HL-60/S4 (cell line): ENCODE results near the gene TNKS1BP1.
"Not testable (repeated sequence)": the region's sequence is repeated elsewhere in the genome, so short reads cannot be mapped to it uniquely, and the experiment has no call there.

Experiments
- in situ Hi-C: fragments of 300-500 bp; cut with MboI; formaldehyde crosslinking; loops from 2 replicates; pipeline ENCODE4 v1.14.3; 2022; ENCODE audit warnings: low sequenced_read_pairs

Gene TNKS1BP1

GRCh38 chr11:57354699-57355098, 29.9 kb upstream of the TNKS1BP1 start:
- in situ Hi-C loops, result loop anchor here (10.0 kb wide), 1 partner anchor 440 kb away; no protein-coding TSS in a partner anchor

GRCh38 chr11:57353852-57354251, 29.1 kb upstream of the TNKS1BP1 start:
- in situ Hi-C loops, result loop anchor here (10.0 kb wide), 1 partner anchor 441 kb away; no protein-coding TSS in a partner anchor

DNA sequence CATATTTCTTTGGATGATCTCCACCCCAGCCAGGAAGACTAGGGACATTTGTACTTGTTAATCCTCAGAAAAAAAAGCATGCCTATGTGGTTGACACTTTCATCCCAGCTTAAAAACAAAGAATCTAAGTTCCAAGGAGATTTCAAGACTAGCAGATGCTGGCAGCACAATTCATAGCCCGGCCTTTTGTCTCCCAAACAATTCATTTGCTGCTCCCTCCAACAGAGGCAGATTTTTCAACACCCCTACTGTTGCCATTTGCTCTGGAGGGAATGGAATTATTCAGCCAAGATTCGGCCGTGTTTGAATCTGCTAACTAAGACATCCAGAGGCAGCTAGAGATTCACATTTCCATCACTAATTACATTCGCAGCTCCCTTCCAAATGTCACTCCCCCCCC, 28.7 kb upstream of the TNKS1BP1 start:
- in situ Hi-C loops, result loop anchor here (10.0 kb wide), 1 partner anchor 441 kb away; no protein-coding TSS in a partner anchor

GRCh38 chr11:57353036-57353435, 28.3 kb upstream of the TNKS1BP1 start:
- in situ Hi-C loops, result loop anchor here (10.0 kb wide), 1 partner anchor 442 kb away; no protein-coding TSS in a partner anchor

DNA sequence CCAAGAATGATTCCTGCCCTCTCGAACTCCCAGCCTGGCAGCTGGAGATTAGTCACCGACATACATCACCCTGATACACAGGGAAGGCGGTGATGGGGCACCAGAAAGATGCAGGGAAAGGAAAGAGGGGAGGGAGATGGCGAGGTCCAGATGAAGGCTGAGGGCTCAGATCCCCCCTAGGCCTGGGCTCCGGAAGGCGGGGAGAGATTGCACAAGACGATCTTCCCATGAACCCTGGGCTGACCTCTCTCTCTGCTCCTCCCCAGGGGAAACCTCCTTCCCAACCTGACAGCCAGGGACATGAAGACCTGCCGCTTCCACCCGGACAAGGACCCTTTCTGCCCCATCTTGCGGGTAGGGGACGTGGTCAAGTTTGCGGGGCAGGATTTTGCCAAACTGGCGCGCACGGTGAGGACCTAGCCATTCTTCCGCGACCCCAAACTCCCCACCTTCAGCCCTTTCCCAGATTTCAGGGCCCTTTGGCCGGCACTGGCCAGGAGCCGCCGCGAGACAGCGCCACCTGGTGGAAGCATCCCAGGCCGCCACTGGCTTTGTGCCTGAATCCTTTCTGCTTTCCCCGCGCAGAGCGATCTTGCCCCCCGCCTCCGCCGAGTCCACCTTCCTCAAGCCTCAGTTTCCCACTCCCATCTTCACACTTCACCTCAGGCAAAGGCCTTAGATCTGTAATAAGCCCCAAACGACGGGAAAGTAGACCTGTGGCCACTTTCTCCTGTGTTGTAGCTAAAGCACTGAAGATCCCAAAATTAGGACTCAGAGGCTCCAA, 24.9 kb upstream of the TNKS1BP1 start:
- in situ Hi-C loops, result loop anchor here (5.0 to 10.0 kb wide), 3 partner anchors 173 to 445 kb away; partner anchors contain the start of gene YPEL4

DNA sequence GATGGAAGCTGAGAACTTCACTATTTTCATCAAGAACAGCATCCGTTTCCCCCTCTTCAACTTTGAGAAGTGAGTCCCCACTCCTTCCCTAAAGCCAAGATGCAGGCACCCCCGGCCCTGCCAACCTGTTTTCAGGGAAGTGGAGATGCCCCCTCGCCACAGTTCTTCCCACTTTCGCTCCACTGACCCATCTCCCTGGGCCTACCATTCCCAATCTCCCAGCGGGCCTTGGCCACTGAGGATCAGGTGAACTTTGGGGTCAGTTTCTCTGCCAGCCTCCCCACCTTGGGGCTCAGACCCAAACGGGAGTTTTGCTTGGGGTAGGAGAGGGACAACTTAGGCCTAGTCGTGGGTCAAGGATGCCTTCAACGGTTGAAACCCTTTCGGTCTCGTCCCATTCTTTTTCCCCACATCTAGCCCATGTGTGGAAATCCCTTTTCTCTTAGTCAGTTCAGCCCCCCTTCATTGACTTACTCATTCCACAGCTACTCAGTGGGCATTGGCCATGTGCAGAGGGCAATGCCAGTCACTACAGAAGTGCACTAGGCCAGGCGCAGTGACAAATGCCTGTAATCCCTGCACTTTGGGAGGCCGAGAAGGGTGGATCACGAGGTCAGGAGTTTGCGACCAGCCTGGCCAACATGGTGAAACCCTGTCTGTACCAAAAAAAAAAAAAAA, 24.0 kb upstream of the TNKS1BP1 start:
- in situ Hi-C loops, result loop anchor here (5.0 to 10.0 kb wide), 2 partner anchors 174 to 296 kb away; partner anchors contain the start of gene YPEL4

- in situ Hi-C loops, result loop anchor here (5.0 to 10.0 kb wide), 2 partner anchors 174 to 297 kb away; partner anchors contain the start of gene YPEL4
Observed at GRCh38 chr11:57348052-57348451, 23.3 kb upstream of the TNKS1BP1 start.

GRCh38 chr11:57347336-57347735, 22.6 kb upstream of the TNKS1BP1 start:
- in situ Hi-C loops, result loop anchor here (5.0 to 10.0 kb wide), 2 partner anchors 175 to 297 kb away; partner anchors contain the start of gene YPEL4

GRCh38 chr11:57345555-57346211, 20.9 kb upstream of the TNKS1BP1 start:
- in situ Hi-C loops, result loop anchor here (5.0 to 10.0 kb wide), 2 partner anchors 177 to 299 kb away; partner anchors contain the start of gene YPEL4

GRCh38 chr11:57344826-57345225, 20.1 kb upstream of the TNKS1BP1 start:
- in situ Hi-C loops, result loop anchor here (5.0 to 10.0 kb wide), 2 partner anchors 177 to 300 kb away; partner anchors contain the start of gene YPEL4

- in situ Hi-C loops, result loop anchor here (10.0 kb wide), 1 partner anchor 301 kb away; the partner anchor contains the start of gene YPEL4
Observed at GRCh38 chr11:57343825-57344224, 19.1 kb upstream of the TNKS1BP1 start.

DNA sequence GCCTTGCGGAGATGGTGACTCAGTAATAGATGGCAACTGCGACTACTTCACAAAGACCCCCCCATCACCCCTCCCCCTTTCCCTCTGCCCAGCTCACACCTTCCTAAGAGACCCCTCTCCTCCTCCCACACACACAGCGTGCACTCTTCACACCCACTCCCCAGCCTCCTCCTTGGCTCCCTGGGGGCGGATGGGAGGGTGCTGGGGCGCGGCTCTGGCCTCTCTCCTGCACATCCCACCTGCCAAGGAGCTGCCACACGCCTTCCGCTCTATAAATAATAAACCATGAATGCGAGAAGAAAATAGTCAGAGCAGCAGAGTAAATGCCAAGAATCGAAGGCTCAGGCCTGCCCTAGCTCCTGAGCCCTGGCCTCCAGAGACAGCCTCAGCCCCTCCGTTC, 17.9 kb upstream of the TNKS1BP1 start:
- in situ Hi-C loops, result loop anchor here (10.0 kb wide), 1 partner anchor 302 kb away; the partner anchor contains the start of gene YPEL4

GRCh38 chr11:57341250-57341808, 16.6 kb upstream of the TNKS1BP1 start:
- in situ Hi-C loops, result loop anchor here (10.0 kb wide), 1 partner anchor 303 kb away; the partner anchor contains the start of gene YPEL4

- in situ Hi-C loops, result loop anchor here (10.0 kb wide), 1 partner anchor 305 kb away; the partner anchor contains the start of gene YPEL4
Observed at GRCh38 chr11:57340039-57340615, 15.4 kb upstream of the TNKS1BP1 start.

- in situ Hi-C loops, result no loop called here
Observed at GRCh38 chr11:57339328-57339727, 14.6 kb upstream of the TNKS1BP1 start.

DNA sequence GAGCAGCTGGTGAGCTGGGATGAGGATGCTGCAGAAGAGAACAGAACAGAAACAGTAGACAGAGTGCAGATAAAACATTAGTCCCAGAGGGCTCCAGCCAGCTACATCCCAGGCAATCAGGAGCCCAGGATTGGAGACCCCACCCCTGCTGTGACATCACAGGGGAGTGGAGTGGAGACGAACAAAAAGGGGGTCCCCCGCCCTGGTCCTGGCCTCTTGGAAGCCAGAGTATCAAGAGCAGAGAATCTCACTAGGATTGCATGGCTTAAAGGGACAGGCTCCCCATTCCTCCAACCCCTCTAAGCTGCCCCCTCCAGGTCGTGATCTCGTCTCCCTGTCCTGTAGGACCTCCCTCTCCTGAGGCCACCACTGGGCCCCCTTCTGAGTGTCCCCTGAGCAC, 13.4 kb upstream of the TNKS1BP1 start, which contains the start of gene P2RX3:
P2RX3 (plus strand) TSS at position 211 of the 400 bp plus-strand sequence. CDS start 199 bp downstream, outside the sequence.
- in situ Hi-C loops, result no loop called here

- in situ Hi-C loops, result not testable (repeated sequence)
Observed at GRCh38 chr11:57336856-57337255, 12.1 kb upstream of the TNKS1BP1 start.

- in situ Hi-C loops, result no loop called here
Observed at GRCh38 chr11:57336111-57336666, 11.4 kb upstream of the TNKS1BP1 start.

GRCh38 chr11:57335343-57336110, 10.8 kb upstream of the TNKS1BP1 start, which contains the start of gene SSRP1:
Gene SSRP1, minus strand, starts transcription at chr11:57335892. Its CDS starts 771 bp downstream, at chr11:57335121.
- in situ Hi-C loops, result no loop called here
